HG02885 (cell line): ENCODE measurements around the gene ALG3.
"Not testable (repeated sequence)": the region's sequence is repeated elsewhere in the genome, so short reads cannot be mapped to it uniquely, and the experiment has no call there.

Experiments
- ATAC-seq: cut with Tn5 transposase; IDR thresholded peaks from one replicate; pipeline ENCODE4 v1.9.1; 2021; ENCODE audit warnings: mild to moderate bottlenecking; ENCODE audit not compliant: unreplicated experiment, poor library complexity

The ALG3 gene

GRCh38 chr3:184248454-184249411, at the start of gene ALG3:
Gene ALG3 (minus strand): TSS chr3:184248962. CDS start chr3:184248940, 22 bp downstream.
- ATAC-seq = peak; percentile 48

GRCh38 chr3:184296616-184297015, 47.9 kb upstream of the ALG3 start:
- no peak for ATAC-seq

- ATAC-seq = no peak
Observed at GRCh38 chr3:184295771-184296170, 47.0 kb upstream of the ALG3 start.

GRCh38 chr3:184291738-184292445, 43.1 kb upstream of the ALG3 start:
- ATAC-seq = no peak

GRCh38 chr3:184291044-184291737, 42.4 kb upstream of the ALG3 start:
- no peak for ATAC-seq

- no peak for ATAC-seq
Observed at GRCh38 chr3:184290331-184290730, 41.6 kb upstream of the ALG3 start.

GRCh38 chr3:184289426-184289938, 40.7 kb upstream of the ALG3 start:
- ATAC-seq = no peak

- ATAC-seq = no peak
Observed at GRCh38 chr3:184284696-184285095, 35.9 kb upstream of the ALG3 start.

GRCh38 chr3:184283681-184284080, 34.9 kb upstream of the ALG3 start:
- no peak for ATAC-seq

GRCh38 chr3:184282941-184283340, 34.2 kb upstream of the ALG3 start:
- ATAC-seq = no peak

GRCh38 chr3:184277366-184277765, 28.6 kb upstream of the ALG3 start:
- no peak for ATAC-seq

- no peak for ATAC-seq
Observed at GRCh38 chr3:184275961-184276910, 27.5 kb upstream of the ALG3 start, which contains the start of gene ECE2. Gene ECE2 (plus strand): TSS chr3:184276022. CDS start chr3:184276154, 132 bp downstream.

GRCh38 chr3:184275381-184275701, 26.6 kb upstream of the ALG3 start:
- no peak for ATAC-seq

- ATAC-seq = no peak
Observed at GRCh38 chr3:184272269-184272668, 23.5 kb upstream of the ALG3 start.

- ATAC-seq = not testable (repeated sequence)
Observed at GRCh38 chr3:184267249-184267648, 18.5 kb upstream of the ALG3 start.

- no peak for ATAC-seq
Observed at GRCh38 chr3:184262764-184263179, 14.0 kb upstream of the ALG3 start.

- ATAC-seq = peak; percentile 34
Observed at GRCh38 chr3:184261854-184262763, 13.3 kb upstream of the ALG3 start.

- ATAC-seq = peak; percentile 53
Observed at GRCh38 chr3:184261270-184261853, 12.6 kb upstream of the ALG3 start, which contains the start of gene CAMK2N2. Gene CAMK2N2 (minus strand): TSS chr3:184261553. CDS start chr3:184261285, 268 bp downstream.
